NCI-H1694 treated with DMSO at 0.1 percent for 48 hours (cell line): ENCODE measurements around the gene HNRNPM.

ENCODE experiments used
- DNase-seq: peaks from one replicate; lab custom pipeline; 2025; lab: John Stamatoyannopoulos, UW

HNRNPM gene

GRCh38 chr19:8460516-8461298, 15.9 kb downstream of the HNRNPM start:
- DNase-seq: no peak

- DNase-seq: no peak
Observed at GRCh38 chr19:8461376-8461775, 16.6 kb downstream of the HNRNPM start.

- no peak for DNase-seq
Observed at GRCh38 chr19:8461891-8462290, 17.1 kb downstream of the HNRNPM start.

- no peak for DNase-seq
Observed at GRCh38 chr19:8462571-8462970, 17.8 kb downstream of the HNRNPM start.

GRCh38 chr19:8463365-8463764, 18.6 kb downstream of the HNRNPM start:
- DNase-seq: no peak

- DNase-seq: no peak
Observed at GRCh38 chr19:8466018-8466417, 21.2 kb downstream of the HNRNPM start.

- no peak for DNase-seq
Observed at GRCh38 chr19:8468124-8468523, 23.3 kb downstream of the HNRNPM start.

GRCh38 chr19:8468761-8469373, 24.1 kb downstream of the HNRNPM start:
- DNase-seq: no peak

GRCh38 chr19:8469613-8470368, 25.0 kb downstream of the HNRNPM start:
- DNase-seq: no peak

- DNase-seq: no peak
Observed at GRCh38 chr19:8473648-8474476, 29.1 kb downstream of the HNRNPM start.

- DNase-seq: no peak
Observed at GRCh38 chr19:8475005-8475404, 30.2 kb downstream of the HNRNPM start.

- DNase-seq: no peak
Observed at GRCh38 chr19:8476524-8476923, 31.7 kb downstream of the HNRNPM start.

- no peak for DNase-seq
Observed at GRCh38 chr19:8477889-8478288, 33.1 kb downstream of the HNRNPM start.

GRCh38 chr19:8478598-8478997, 33.8 kb downstream of the HNRNPM start:
- DNase-seq: no peak

- DNase-seq: no peak
Observed at GRCh38 chr19:8481201-8481600, 36.4 kb downstream of the HNRNPM start.

- no peak for DNase-seq
Observed at GRCh38 chr19:8481616-8482015, 36.8 kb downstream of the HNRNPM start.

- no peak for DNase-seq
Observed at GRCh38 chr19:8482696-8483095, 37.9 kb downstream of the HNRNPM start.

GRCh38 chr19:8483165-8483564, 38.4 kb downstream of the HNRNPM start:
- DNase-seq: no peak

- no peak for DNase-seq
Observed at GRCh38 chr19:8484331-8484894, 39.6 kb downstream of the HNRNPM start.

GRCh38 chr19:8485561-8486371, 41.0 kb downstream of the HNRNPM start:
- no peak for DNase-seq

- no peak for DNase-seq
Observed at GRCh38 chr19:8486661-8487136, 41.9 kb downstream of the HNRNPM start.
